CD4-positive, alpha-beta memory T cell (primary cell): ENCODE measurements around the gene ENOPH1. TPM values are rescaled to one million over a fixed set of nuclear protein-coding genes. Genes with fewer than 3 reads are reported as not detected.

Source experiments
- CTCF ChIA-PET: fragments of 350-600 bp; sonication (Branson Sonifier 250); formaldehyde crosslinking; loops from one replicate; lab custom pipeline; 2021; ENCODE audit warnings: inconsistent platforms; ENCODE audit not compliant: partially characterized antibody; lab: Charles Lee
- POLR2A ChIA-PET: fragments of 350-600 bp; sonication (Branson Sonifier 250); formaldehyde crosslinking; loops from one replicate; lab custom pipeline; 2021; ENCODE audit not compliant: partially characterized antibody; lab: Charles Lee
- DNase-seq, 5 donors: peaks; one replicate each; pipeline versions ENCODE4 v3.0.0 to v3.0.0-alpha.2; 2020 to 2022; ENCODE audit warnings: mixed read lengths in 1 of 5
- H3K27ac ChIP-seq: one replicate; pipeline ENCODE4 v1.7.0; 2013; ENCODE audit warnings: low read depth, low read length
- H3K27me3 ChIP-seq: 2 replicates; pipeline ENCODE4 v1.7.0; 2013; ENCODE audit warnings: mild to moderate bottlenecking, low read length, moderate library complexity; ENCODE audit not compliant: insufficient read depth
- H3K36me3 ChIP-seq: 2 replicates; pipeline ENCODE4 v1.7.0; 2013; ENCODE audit warnings: mild to moderate bottlenecking, low read length, moderate library complexity; ENCODE audit not compliant: insufficient read depth
- H3K4me1 ChIP-seq: 2 replicates; pipeline ENCODE4 v1.7.0; 2013; ENCODE audit warnings: mild to moderate bottlenecking, low read length, moderate library complexity; ENCODE audit not compliant: insufficient read depth
- H3K4me3 ChIP-seq, 2 donors: one replicate each; pipeline ENCODE4 v1.7.0; 2013; ENCODE audit warnings: low read length in 2 of 2, mild to moderate bottlenecking in 1 of 2
- H3K9me3 ChIP-seq, 2 donors: one replicate each; pipeline ENCODE4 v1.7.0; 2013; ENCODE audit warnings: low read length in 2 of 2, control low read depth in 1 of 2; ENCODE audit not compliant: control insufficient read depth in 1 of 2
- H3K27ac Mint-ChIP-seq, 7 donors: one replicate each; pipeline ENCODE4 v1.8.0; 2020 to 2021; ENCODE audit warnings: mixed read lengths in 7 of 7, mild to moderate bottlenecking in 6 of 7, inconsistent platforms in 3 of 7, moderate library complexity in 3 of 7
- H3K27me3 Mint-ChIP-seq, 2 donors: one replicate each; pipeline ENCODE4 v1.8.0; 2020 to 2021; ENCODE audit warnings: mixed read lengths in 2 of 2
- H3K36me3 Mint-ChIP-seq, 2 donors: one replicate each; pipeline ENCODE4 v1.8.0; 2020 to 2021; ENCODE audit warnings: mixed read lengths in 2 of 2, inconsistent platforms in 1 of 2, mild to moderate bottlenecking in 1 of 2
- H3K4me1 Mint-ChIP-seq, 4 donors: one replicate each; pipeline ENCODE4 v1.8.0; 2020 to 2021; ENCODE audit warnings: mixed read lengths in 4 of 4, mild to moderate bottlenecking in 1 of 4
- H3K4me3 Mint-ChIP-seq, 8 donors: one replicate each; pipeline ENCODE4 v1.8.0; 2020 to 2021; ENCODE audit warnings: mixed read lengths in 8 of 8, mild to moderate bottlenecking in 7 of 8, moderate library complexity in 6 of 8, inconsistent platforms in 3 of 8
- H3K9me3 Mint-ChIP-seq, 8 donors: one replicate each; pipeline ENCODE4 v1.8.0; 2020 to 2021; ENCODE audit warnings: mixed read lengths in 8 of 8, mild to moderate bottlenecking in 5 of 8, inconsistent platforms in 3 of 8, moderate library complexity in 1 of 8
- intact Hi-C: fragments of 100-400 bp; cut with micrococcal nuclease; formaldehyde crosslinking; loops from one replicate; pipeline ENCODE4 v1.15.1; 2023
- polyA plus RNA-seq, 2 donors: library from polyadenylated mRNA; unstranded; fragments of 300-500 nt; fragmentation: Illumina TruSeq; gene quantifications; one replicate each; pipeline ENCODE4 v1.2.3, GENCODE V29; 2021
- total RNA-seq, 2 experiments: library from RNA; stranded (reverse); gene quantifications; one replicate each; pipeline ENCODE4 v1.2.3, GENCODE V29; 2021

The ENOPH1 gene
- total and polyA plus RNA-seq, 4 experiments from 2014 or later = 26.1 to 56.7 (median 33.1) TPM

GRCh38 chr4:82436780-82437179 is 6.4 kb downstream of the ENOPH1 start:
- CTCF ChIA-PET = interaction anchor here (1.1 kb wide), 1 partner anchor 7 kb away, joined by 6 read pairs; no protein-coding TSS in a partner anchor

GRCh38 chr4:82437285-82438005 is 7.1 kb downstream of the ENOPH1 start:
- Mint-ChIP-seq H3K4me3 (no peak overlapping the region), H3K36me3 (peaks cover 0 to 33% of the 10 kb centered on the region in 2 donors), H3K27ac (peak overlapping the region in 2 of 7 donors; percentile 29 to 37), H3K27me3 (no peaks in the 10 kb centered on the region), H3K9me3 (peaks cover 0 to 2% (median 0%) of the 10 kb centered on the region in 8 donors), H3K4me1 (peaks cover 49 to 82% (median 69%) of the 10 kb centered on the region in 4 donors)
- Histone ChIP-seq H3K9me3 (no peaks in the 10 kb centered on the region), H3K4me3 (no peak overlapping the region), H3K27ac (no peak overlapping the region), H3K36me3 (peaks cover 3% of the 10 kb centered on the region), H3K27me3 (no peaks in the 10 kb centered on the region), H3K4me1 (peaks cover 57% of the 10 kb centered on the region)
- ChIA-PET CTCF (interaction anchor here (1.1 to 1.4 kb wide), 2 partner anchors 8 to 15 kb away, joined by 3 to 6 read pairs; no protein-coding TSS in a partner anchor), POLR2A (interaction anchor here (1.5 kb wide), 1 partner anchor 8 kb away, joined by 4 read pairs; no protein-coding TSS in a partner anchor)
- no peak for DNase-seq
- intact Hi-C loops = no loop called here

More at GRCh38 chr4:82436780-82437179, 6.4 kb downstream of the ENOPH1 start:
- no peak overlapping the region for H3K27ac ChIP-seq
- no peak overlapping the region for H3K4me3 Mint-ChIP-seq
- intact Hi-C loops = no loop called here
- peaks cover 64% of the 10 kb centered on the region for H3K4me1 ChIP-seq
- H3K27me3 ChIP-seq = no peaks in the 10 kb centered on the region
- H3K4me3 ChIP-seq = no peak overlapping the region
- no peak overlapping the region for H3K27ac Mint-ChIP-seq
- H3K36me3 ChIP-seq = peaks cover 3% of the 10 kb centered on the region
- H3K36me3 Mint-ChIP-seq = peaks cover 0 to 31% of the 10 kb centered on the region in 2 donors
- POLR2A ChIA-PET = no interaction called here
- no peak for DNase-seq
- H3K9me3 Mint-ChIP-seq = peaks cover 0 to 2% (median 0%) of the 10 kb centered on the region in 8 donors
- H3K4me1 Mint-ChIP-seq = peaks cover 46 to 82% (median 67%) of the 10 kb centered on the region in 4 donors
- no peaks in the 10 kb centered on the region for H3K27me3 Mint-ChIP-seq
- H3K9me3 ChIP-seq = no peaks in the 10 kb centered on the region

- Histone ChIP-seq H3K27ac (no peak overlapping the region), H3K27me3 (no peaks in the 10 kb centered on the region), H3K4me3 (no peak overlapping the region), H3K36me3 (peaks cover 3% of the 10 kb centered on the region), H3K4me1 (peaks cover 44% of the 10 kb centered on the region), H3K9me3 (no peaks in the 10 kb centered on the region)
- peak overlapping the region in 1 of 7 donors; percentile 18 for H3K27ac Mint-ChIP-seq
- H3K27me3 Mint-ChIP-seq = no peaks in the 10 kb centered on the region
- intact Hi-C loops = no loop called here
- peaks cover 0 to 24% of the 10 kb centered on the region in 2 donors for H3K36me3 Mint-ChIP-seq
- DNase-seq = no peak
- H3K4me1 Mint-ChIP-seq = peaks cover 40 to 68% (median 56%) of the 10 kb centered on the region in 4 donors
- H3K4me3 Mint-ChIP-seq = no peak overlapping the region
- CTCF ChIA-PET = interaction anchor here (0.9 kb wide), 1 partner anchor 23 kb away, joined by 4 read pairs; no protein-coding TSS in a partner anchor
- POLR2A ChIA-PET = interaction anchor here (1.5 to 3.1 kb wide), 2 partner anchors 10 kb away, joined by 4 to 15 read pairs; partner anchors contain the start of gene HNRNPDL
- peaks cover 0 to 2% (median 0%) of the 10 kb centered on the region in 8 donors for H3K9me3 Mint-ChIP-seq
Measured at GRCh38 chr4:82439088-82439487, 8.7 kb downstream of the ENOPH1 start.

GRCh38 chr4:82447886-82448285 is 17.5 kb downstream of the ENOPH1 start:
- Mint-ChIP-seq H3K27me3 (no peaks in the 10 kb centered on the region), H3K4me1 (peaks cover 5 to 17% (median 11%) of the 10 kb centered on the region in 4 donors), H3K9me3 (no peaks in the 10 kb centered on the region), H3K36me3 (peaks cover 28 to 51% of the 10 kb centered on the region in 2 donors), H3K27ac (no peak overlapping the region), H3K4me3 (no peak overlapping the region)
- ChIA-PET POLR2A (interaction anchor here (2.0 kb wide), 1 partner anchor 18 kb away, joined by 6 read pairs; the partner anchor contains the start of gene HNRNPDL), CTCF (interaction anchor here (0.9 kb wide), 1 partner anchor 9 kb away, joined by 3 read pairs; no protein-coding TSS in a partner anchor)
- no peak for DNase-seq
- Histone ChIP-seq H3K4me1 (no peaks in the 10 kb centered on the region), H3K27ac (no peak overlapping the region), H3K27me3 (no peaks in the 10 kb centered on the region), H3K9me3 (no peaks in the 10 kb centered on the region), H3K4me3 (no peak overlapping the region), H3K36me3 (peaks cover 37% of the 10 kb centered on the region)
- intact Hi-C loops = no loop called here

GRCh38 chr4:82450966-82451755 is 20.8 kb downstream of the ENOPH1 start:
- H3K36me3 ChIP-seq = peaks cover 43% of the 10 kb centered on the region
- Mint-ChIP-seq H3K27ac (peak overlapping the region in 4 of 7 donors; percentile 6 to 53 (median 44)), H3K36me3 (peaks cover 35 to 64% of the 10 kb centered on the region in 2 donors), H3K9me3 (no peaks in the 10 kb centered on the region), H3K4me1 (peaks cover 0 to 9% (median 6%) of the 10 kb centered on the region in 4 donors), H3K27me3 (no peaks in the 10 kb centered on the region), H3K4me3 (no peak overlapping the region)
- H3K9me3 ChIP-seq = no peaks in the 10 kb centered on the region
- POLR2A ChIA-PET = no interaction called here
- CTCF ChIA-PET = interaction anchor here (0.5 to 1.5 kb wide), 2 partner anchors 15 to 622 kb away, joined by 3 read pairs; no protein-coding TSS in a partner anchor
- no peak overlapping the region for H3K27ac ChIP-seq
- intact Hi-C loops = no loop called here
- no peak for DNase-seq
- H3K4me1 ChIP-seq = no peaks in the 10 kb centered on the region
- no peak overlapping the region for H3K4me3 ChIP-seq
- H3K27me3 ChIP-seq = no peaks in the 10 kb centered on the region

- no peak overlapping the region for H3K4me3 Mint-ChIP-seq
- peaks cover 42 to 71% of the 10 kb centered on the region in 2 donors for H3K36me3 Mint-ChIP-seq
- H3K27ac ChIP-seq = no peak overlapping the region
- no peaks in the 10 kb centered on the region for H3K9me3 Mint-ChIP-seq
- no peak overlapping the region for H3K4me3 ChIP-seq
- intact Hi-C loops = no loop called here
- H3K9me3 ChIP-seq = no peaks in the 10 kb centered on the region
- H3K27me3 Mint-ChIP-seq = no peaks in the 10 kb centered on the region
- no peak overlapping the region for H3K27ac Mint-ChIP-seq
- no peaks in the 10 kb centered on the region for H3K4me1 ChIP-seq
- POLR2A ChIA-PET = no interaction called here
- no peak for DNase-seq
- H3K4me1 Mint-ChIP-seq = peaks cover 0 to 7% (median 5%) of the 10 kb centered on the region in 4 donors
- no peaks in the 10 kb centered on the region for H3K27me3 ChIP-seq
- CTCF ChIA-PET = interaction anchor here (0.7 kb wide), 1 partner anchor 22 kb away, joined by 3 read pairs; the partner anchor contains the start of gene HNRNPDL
- peaks cover 48% of the 10 kb centered on the region for H3K36me3 ChIP-seq
Measured at GRCh38 chr4:82452026-82452425, 21.6 kb downstream of the ENOPH1 start.
